K562 (cell line): ENCODE results near the gene MEX3A. TPM values are rescaled to one million over a fixed set of nuclear protein-coding genes. Genes with fewer than 3 reads are reported as not detected.

Source experiments
- ARID1B ChIP-seq: fragments of 450-650 bp; IDR thresholded peaks from 2 replicates; pipeline ENCODE4 v1.6.1; 2016; ENCODE audit warnings: antibody characterized with exemption, mild to moderate bottlenecking, inconsistent platforms
- ARID4B ChIP-seq: sonication (generic); formaldehyde crosslinking; IDR thresholded peaks from 2 replicates; pipeline ENCODE4 v1.8.0; 2022; ENCODE audit warnings: mild to moderate bottlenecking, missing genetic modification reagents
- BRCA1 ChIP-seq, 2 experiments: fragments of 450-650 bp in 1 of 2; sonication (generic) in 1 of 2; formaldehyde crosslinking in 1 of 2; IDR thresholded peaks; 2 replicates each; pipeline versions ENCODE4 v1.5.0 to v1.6.1; 2017 to 2020; ENCODE audit warnings: mild to moderate bottlenecking in 1 of 2, missing genetic modification reagents in 1 of 2
- E2F6 ChIP-seq, 2 experiments: IDR thresholded peaks; 2 replicates each; pipeline ENCODE4 v1.6.1; 2011; ENCODE audit warnings: borderline replicate concordance in 1 of 2, control low read depth in 1 of 2, low read depth in 1 of 2, low read length in 1 of 2, mild to moderate bottlenecking in 1 of 2, mixed read lengths in 1 of 2, moderate library complexity in 1 of 2; ENCODE audit not compliant: insufficient read depth in 1 of 2, insufficient read length in 1 of 2, poor library complexity in 1 of 2, severe bottlenecking in 1 of 2; ENCODE audit errors: extremely low read depth in 1 of 2
- KLF13 ChIP-seq: fragments of 450-650 bp; IDR thresholded peaks from 2 replicates; pipeline ENCODE4 v1.6.1; 2016; ENCODE audit warnings: missing genetic modification characterization, low read depth, mild to moderate bottlenecking, missing compliant biosample characterization, moderate library complexity, borderline replicate concordance
- MTA1 ChIP-seq: fragments of 450-650 bp; IDR thresholded peaks from 2 replicates; pipeline ENCODE4 v1.6.1; 2017; ENCODE audit warnings: borderline replicate concordance
- PKNOX1 ChIP-seq: fragments of 450-650 bp; IDR thresholded peaks from 2 replicates; pipeline ENCODE4 v1.6.1; 2016
- PTRF ChIP-seq: fragments of 450-650 bp; IDR thresholded peaks from 2 replicates; pipeline ENCODE4 v1.6.1; 2016; ENCODE audit warnings: mild to moderate bottlenecking, missing genetic modification characterization, missing compliant biosample characterization
- RB1 ChIP-seq: fragments of 450-650 bp; IDR thresholded peaks from 2 replicates; pipeline ENCODE4 v1.6.1; 2017; ENCODE audit warnings: low read depth, mild to moderate bottlenecking
- RBBP5 ChIP-seq: fragments of 200-600 bp; sonication (generic); IDR thresholded peaks from 2 replicates; pipeline ENCODE4 v1.6.1; 2012; ENCODE audit warnings: borderline replicate concordance, mild to moderate bottlenecking, low read length, control low read depth, inconsistent platforms; ENCODE audit not compliant: insufficient read depth, poor library complexity, severe bottlenecking
- RFX1 ChIP-seq: fragments of 450-650 bp; IDR thresholded peaks from 2 replicates; pipeline ENCODE4 v1.6.1; 2016; ENCODE audit warnings: mild to moderate bottlenecking, moderate library complexity
- SMAD4 ChIP-seq: fragments of 250-450 bp; sonication (Bioruptor Pico); conservative IDR thresholded peaks from 2 replicates; pipeline ENCODE4 v1.8.0; 2021; ENCODE audit warnings: inconsistent platforms, mild to moderate bottlenecking, moderate library complexity
- SUPT5H ChIP-seq: fragments of 450-650 bp; IDR thresholded peaks from 2 replicates; pipeline ENCODE4 v1.6.1; 2016
- TCF3 ChIP-seq: sonication (generic); formaldehyde crosslinking; IDR thresholded peaks from 2 replicates; pipeline ENCODE4 v1.4.0; 2020; ENCODE audit warnings: mild to moderate bottlenecking, missing genetic modification reagents
- ZBED1 ChIP-seq: IDR thresholded peaks from 2 replicates; pipeline ENCODE4 v1.6.1; 2014
- ZNF121 ChIP-seq: sonication (generic); formaldehyde crosslinking; conservative IDR thresholded peaks from 2 replicates; pipeline ENCODE4 v1.8.0; 2022; ENCODE audit warnings: missing genetic modification reagents
- ZNF589 ChIP-seq: fragments of 200-800 bp; sonication (Bioruptor generic); IDR thresholded peaks from 2 replicates; pipeline ENCODE4 v1.6.1; 2016; ENCODE audit warnings: low read depth, missing genetic modification characterization, missing compliant biosample characterization
- polyA plus RNA-seq, 8 experiments: library from polyadenylated mRNA; depleted of rRNA in 4 of 8; stranded (reverse) in 5 of 8; unstranded in 3 of 8; fragments of >200 nt; fragmentation: Nextera tagmentation in 2 of 8; fragmentation: Illumina TruSeq in 1 of 8; extraction: Ambion mirVana in 2 of 8; extraction: Trizol in 1 of 8; gene quantifications; 2 replicates each; pipeline versions ENCODE4 v1.2.1 to v1.2.3, GENCODE V29; 2011 to 2014; ENCODE audit warnings: inconsistent platforms in 1 of 8, missing spikeins in 1 of 8
- total RNA-seq, 7 experiments: library from RNA; depleted of rRNA in 6 of 7; stranded (reverse); fragments of >200 nt in 6 of 7; fragmentation: Illumina TruSeq in 2 of 7; extraction: Trizol in 2 of 7; gene quantifications; 2 replicates each; pipeline versions ENCODE4 v1.2.1 to v1.2.3, GENCODE V29; 2011 to 2021; ENCODE audit warnings: low replicate concordance in 1 of 7

MEX3A gene
- total and polyA plus RNA-seq, 9 of the 15 experiments (the other 6 are each of a cell fraction or from before 2014, with no cell fraction given), result 0.36 to 13.7 (median 5.2) TPM

GRCh38 chr1:156052862-156053767 lies 29.1 kb downstream of the MEX3A start (continued):
- TF ChIP-seq KLF13, result peak; percentile 65; the same call in 1 of the 2 replicates
- peak; percentile 35 for TF ChIP-seq SUPT5H
- no peak for TF ChIP-seq BRCA1 (IDR thresholded peaks at IDR 0.05)
- no peak for TF ChIP-seq BRCA1 (CRISPR knock-in tag; IDR thresholded peaks at IDR 0.05)
- no peak; the same call in 1 of the 2 replicates for TF ChIP-seq SMAD4 (CRISPR knock-in tag)
- TF ChIP-seq ZBED1, result no peak
- no peak for TF ChIP-seq PTRF
- no peak for TF ChIP-seq TCF3 (CRISPR knock-in tag)
- peak; percentile 45 for TF ChIP-seq RBBP5
- peak; percentile 37; the same call in 1 of the 2 replicates for TF ChIP-seq ARID1B
- TF ChIP-seq MTA1, result peak; percentile 47; the same call in 1 of the 2 replicates
- no peak for TF ChIP-seq RFX1
- TF ChIP-seq E2F6 (IDR thresholded peaks at IDR 0.05; ENCODE audit: borderline replicate concordance in 1 of 2, extremely low read depth in 1 of 2, insufficient read depth in 1 of 2, insufficient read length in 1 of 2, low read depth in 1 of 2, low read length in 1 of 2, poor library complexity in 1 of 2, severe bottlenecking in 1 of 2), result peak in 1 of 2 experiments; percentile 72
- TF ChIP-seq ZNF589 (CRISPR knock-in tag), result 0 out of 2 replicates have a peak, but pooled peaks have one; percentile 5
- peak; percentile 79 for TF ChIP-seq PKNOX1
- 0 out of 2 replicates have a peak, but pooled peaks have one; percentile 35 for TF ChIP-seq ARID4B (CRISPR knock-in tag)
- TF ChIP-seq ZNF121 (CRISPR knock-in tag), result peak; percentile 90
- TF ChIP-seq RB1, result 0 out of 2 replicates have a peak, but pooled peaks have one; percentile 22
